ENCODE data around the gene MYO9A.
"Not testable (repeated sequence)": the region's sequence is repeated elsewhere in the genome, so short reads cannot be mapped to it uniquely, and the experiment has no call there.

Gene MYO9A

GRCh38 chr15:72140088-72140487 is 22.1 kb upstream of the MYO9A start:
- no peak for DNase-seq

DNA sequence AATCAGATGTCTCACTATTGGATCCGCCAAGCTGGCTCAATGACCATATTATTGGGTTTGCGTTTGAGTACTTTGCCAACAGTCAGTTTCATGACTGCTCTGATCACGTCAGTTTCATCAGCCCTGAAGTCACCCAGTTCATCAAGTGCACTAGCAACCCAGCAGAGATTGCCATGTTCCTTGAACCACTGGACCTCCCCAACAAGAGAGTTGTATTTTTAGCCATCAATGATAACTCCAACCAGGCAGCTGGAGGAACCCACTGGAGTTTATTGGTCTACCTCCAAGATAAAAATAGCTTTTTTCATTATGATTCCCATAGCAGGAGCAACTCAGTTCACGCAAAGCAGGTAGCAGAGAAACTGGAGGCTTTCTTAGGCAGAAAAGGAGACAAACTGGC is 21.7 kb upstream of the MYO9A start:
- no peak for DNase-seq

GRCh38 chr15:72136170-72137051 is 18.5 kb upstream of the MYO9A start:
- DNase-seq = peak; percentile 71 to 94 (median 78)

DNA sequence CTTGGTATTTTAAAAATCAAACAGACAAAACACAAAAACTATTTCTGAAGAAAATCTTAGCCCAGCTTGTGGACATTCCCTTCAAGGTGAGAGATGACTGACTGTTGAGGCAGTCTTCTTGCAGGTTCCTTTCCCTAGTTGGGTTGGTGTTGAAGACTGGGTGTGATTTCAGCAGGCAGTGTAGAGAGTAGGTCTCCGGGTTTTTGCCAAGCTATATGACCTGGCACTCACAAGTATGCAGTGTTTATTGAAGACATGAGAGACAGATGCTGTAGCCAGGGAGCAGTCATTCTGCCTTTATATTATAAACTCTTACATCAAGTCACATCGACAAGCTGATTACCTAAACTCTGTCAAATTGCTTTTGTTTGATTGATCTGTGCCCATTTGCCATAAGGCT is 17.8 kb upstream of the MYO9A start:
- DNase-seq = peak; percentile 50 to 92 (median 64)

DNA sequence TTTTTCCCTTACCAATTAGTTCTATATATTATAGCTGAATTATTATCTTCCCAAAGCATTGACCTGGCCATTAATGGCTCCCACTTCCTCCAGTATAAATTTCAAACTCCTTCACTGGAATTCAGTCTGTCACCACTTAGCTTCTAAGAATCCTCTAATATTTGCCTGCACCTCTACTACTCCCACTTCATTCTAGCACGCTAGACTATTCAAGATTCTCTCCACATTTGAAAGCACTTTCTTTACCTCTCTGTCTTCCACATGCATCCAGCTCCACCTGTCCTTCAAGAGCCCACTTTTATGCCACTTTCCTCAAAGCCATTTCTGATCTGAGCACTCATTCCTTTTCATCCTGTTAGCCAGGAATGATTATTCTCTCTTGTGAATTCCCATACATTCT is 15.3 kb upstream of the MYO9A start:
- DNase-seq = peak in 1 of 3 experiments; percentile 10

- no peak for DNase-seq
Measured at GRCh38 chr15:72131922-72132321, 14.0 kb upstream of the MYO9A start.

DNA sequence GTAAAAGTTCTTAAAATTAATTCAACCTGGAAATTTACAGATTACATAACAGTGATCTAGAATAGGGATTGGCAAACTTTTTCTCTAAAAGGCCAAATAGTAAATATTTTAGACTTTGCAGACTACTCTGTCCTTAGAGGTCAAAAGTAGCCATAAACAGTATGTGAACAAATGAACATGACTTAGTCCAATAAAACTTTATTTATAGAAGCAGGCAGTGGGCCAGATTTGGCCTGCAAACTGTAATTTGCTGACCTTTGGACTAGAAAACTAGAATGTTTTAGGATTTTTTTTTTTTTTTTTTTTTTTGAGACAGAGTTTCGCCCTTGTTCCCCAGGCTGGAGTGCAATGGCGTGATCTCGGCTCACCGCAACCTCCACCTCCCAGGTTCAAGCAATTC is 12.3 kb upstream of the MYO9A start:
- no peak for DNase-seq

DNA sequence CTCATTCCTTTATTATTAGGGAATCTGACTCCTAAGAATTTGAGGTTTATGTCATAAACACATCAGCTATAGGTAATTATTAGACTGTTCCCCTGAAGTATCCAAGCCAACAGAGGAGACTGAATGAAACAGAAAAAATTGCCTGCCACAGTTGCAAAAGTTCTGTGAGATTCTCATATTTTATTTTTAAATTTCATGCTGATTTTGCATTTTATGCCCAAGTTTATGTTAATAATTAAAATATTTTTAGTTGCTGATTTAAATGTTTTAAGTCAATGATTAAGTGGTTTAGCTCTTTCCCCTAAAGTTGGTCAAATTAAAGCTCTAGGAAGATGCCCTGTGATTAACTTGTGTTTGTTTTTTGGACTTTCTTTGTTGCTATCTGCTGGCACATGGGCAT is 10.4 kb upstream of the MYO9A start:
- DNase-seq = no peak

DNA sequence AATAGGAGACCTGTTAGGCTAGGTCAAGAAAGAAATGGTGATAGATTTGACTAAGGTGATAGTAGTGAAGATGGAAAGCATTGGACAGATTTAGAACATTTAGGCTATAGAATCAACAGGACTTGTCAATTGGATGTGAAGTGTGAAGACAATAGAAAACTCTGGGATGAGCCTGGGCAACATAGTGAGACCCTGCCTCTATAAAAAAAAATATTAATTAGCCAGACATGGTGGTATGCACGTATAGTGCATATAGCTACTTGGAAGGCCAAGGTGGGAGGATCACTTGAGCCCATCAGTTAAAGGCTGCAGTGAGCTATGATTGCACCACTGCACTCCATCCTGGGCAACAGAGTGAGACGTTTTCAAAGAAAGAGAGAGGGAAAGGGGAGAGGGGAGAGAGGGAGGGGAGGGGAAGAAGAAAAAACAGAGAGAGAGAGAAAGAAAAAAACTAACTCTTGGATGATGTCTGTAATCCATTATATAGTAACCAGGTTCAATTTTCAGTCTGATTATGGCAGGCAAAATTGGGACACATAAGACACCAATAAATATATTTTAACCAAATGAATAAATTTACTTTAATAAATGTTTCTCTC is 9.9 kb upstream of the MYO9A start:
- no peak for DNase-seq

GRCh38 chr15:72124218-72124617 is 6.3 kb upstream of the MYO9A start:
- DNase-seq = no peak

- DNase-seq = no peak
Measured at GRCh38 chr15:72117486-72118016, 399 bp downstream of the MYO9A start.

DNA sequence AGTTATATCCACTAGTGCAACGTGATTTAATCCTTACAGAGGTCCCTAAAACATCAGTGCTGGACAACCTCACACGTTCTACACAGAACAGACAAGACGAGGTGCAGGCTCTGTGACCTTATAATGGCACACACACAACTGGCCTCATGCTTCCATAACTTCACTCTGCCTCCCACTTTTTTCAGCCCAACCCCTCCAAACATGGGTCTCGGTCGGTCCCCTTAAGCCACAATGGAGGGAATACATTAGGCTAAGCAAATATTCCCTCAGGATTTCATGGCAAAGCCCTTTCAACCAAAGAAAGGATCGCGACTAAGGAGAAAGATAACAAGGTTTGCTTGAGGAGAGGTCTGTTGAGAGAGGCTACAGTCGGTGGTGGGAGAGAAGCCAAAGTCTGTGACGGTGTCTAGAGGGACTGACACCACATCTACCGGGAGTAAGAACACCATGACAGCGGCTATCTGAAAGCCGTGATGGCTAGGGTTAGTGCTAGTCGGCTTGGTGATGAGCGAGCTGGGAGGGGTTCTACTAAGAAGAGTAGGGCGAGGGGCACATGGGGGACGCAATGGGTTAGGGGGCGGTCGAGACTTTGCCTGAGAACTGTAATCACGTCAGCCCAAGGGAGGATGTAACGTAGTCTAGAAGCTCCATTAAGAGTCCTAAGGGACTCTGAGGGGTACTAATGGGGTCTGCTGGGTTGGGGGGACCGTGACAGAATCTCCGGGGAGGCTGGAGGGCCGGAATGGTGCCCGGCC is 1.0 kb downstream of the MYO9A start:
- peak in 2 of 3 experiments; percentile 58 to 66 for DNase-seq

DNA sequence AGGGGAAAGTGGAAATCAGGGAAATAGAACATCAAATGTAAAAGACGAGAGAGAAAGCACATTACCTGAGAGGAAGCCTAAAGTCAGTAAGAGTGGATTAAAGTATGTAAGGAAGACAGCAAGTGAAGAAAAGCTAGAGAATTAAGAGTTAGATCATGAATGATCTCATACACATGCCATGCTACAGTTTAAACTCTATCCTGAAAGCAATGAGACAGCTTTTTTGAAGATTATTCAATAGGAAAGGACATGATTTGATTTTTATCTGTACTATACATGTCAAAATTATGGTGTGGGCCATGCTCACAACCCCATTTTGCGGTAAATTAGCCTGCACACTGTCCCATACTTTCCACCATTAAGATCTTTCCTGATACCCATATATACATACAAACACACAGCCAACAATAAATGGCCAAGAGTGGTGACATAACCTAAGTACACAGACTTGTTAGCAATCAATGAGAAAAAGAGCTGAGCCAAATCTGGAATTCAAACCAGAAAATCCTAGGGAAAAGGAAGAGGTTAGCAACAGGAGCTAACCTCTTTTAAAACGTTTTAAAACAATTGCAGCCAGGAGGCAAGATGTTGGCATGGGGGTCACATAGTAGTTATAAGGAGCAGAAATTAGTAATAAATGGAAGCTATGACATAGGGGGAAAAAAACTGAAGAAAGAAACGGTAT is 4.5 kb downstream of the MYO9A start:
- no peak for DNase-seq

GRCh38 chr15:72112805-72113204 is 5.1 kb downstream of the MYO9A start:
- no peak for DNase-seq

DNA sequence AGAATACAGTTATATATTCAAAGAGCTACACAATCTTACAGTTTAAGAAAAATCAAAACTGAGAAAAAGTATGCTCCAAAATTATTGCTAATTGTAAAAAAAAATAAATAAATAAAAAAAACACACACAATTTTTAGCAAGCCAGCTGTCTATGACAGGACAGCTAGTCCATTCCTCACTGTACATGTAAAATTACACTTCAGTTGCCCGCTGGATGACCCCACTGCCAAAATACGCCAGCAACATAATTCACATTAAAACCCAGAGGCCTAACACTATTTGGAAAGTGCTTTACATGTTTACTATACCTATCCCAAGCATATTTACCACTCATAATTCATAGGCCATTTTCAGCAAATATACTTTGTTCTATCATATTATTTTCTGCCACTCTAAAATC is 5.8 kb downstream of the MYO9A start:
- no peak for DNase-seq

GRCh38 chr15:72110355-72110754 is 7.6 kb downstream of the MYO9A start:
- no peak for DNase-seq

DNA sequence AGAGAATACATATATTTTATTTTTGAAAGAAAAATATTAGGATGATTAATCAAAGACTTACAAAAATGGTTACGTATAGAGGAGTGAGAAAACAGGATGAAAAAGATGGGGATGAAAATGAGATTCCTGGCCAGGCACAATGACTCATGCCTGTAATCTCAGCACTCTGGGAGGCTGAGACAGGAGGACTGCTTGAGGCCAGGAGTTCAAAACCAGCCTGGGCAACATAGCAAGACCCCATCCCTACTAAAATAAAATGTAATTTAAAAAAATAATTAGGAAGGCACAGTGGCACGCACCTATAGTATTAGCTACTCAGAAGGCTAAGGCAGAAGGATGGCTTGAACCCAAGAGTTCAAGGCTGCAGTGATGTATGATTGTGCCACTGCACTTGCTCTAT is 11.9 kb downstream of the MYO9A start:
- no peak for DNase-seq

GRCh38 chr15:72105111-72105510 is 12.8 kb downstream of the MYO9A start:
- no peak for DNase-seq

- DNase-seq = not testable (repeated sequence)
Measured at GRCh38 chr15:72100551-72100950, 17.4 kb downstream of the MYO9A start.

DNA sequence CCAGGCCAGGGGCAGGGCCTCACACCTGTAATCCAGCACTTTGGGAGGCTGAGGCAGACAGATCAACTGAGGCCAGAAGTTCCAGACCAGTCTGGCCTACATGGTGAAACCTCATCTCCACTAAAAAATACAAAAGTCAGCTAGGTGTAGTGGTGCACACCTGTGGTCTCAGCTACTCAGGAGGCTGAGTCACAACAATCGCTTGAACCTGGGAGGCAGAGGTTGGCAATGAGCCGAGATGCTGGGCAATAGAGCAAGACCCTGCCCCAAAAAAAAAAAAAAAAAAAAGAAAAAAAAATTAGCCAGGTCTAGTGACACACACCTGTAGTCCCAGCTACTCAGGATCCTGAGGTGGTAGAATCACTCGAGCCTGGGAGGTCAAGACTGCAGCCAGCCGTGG is 18.8 kb downstream of the MYO9A start:
- DNase-seq = no peak

DNA sequence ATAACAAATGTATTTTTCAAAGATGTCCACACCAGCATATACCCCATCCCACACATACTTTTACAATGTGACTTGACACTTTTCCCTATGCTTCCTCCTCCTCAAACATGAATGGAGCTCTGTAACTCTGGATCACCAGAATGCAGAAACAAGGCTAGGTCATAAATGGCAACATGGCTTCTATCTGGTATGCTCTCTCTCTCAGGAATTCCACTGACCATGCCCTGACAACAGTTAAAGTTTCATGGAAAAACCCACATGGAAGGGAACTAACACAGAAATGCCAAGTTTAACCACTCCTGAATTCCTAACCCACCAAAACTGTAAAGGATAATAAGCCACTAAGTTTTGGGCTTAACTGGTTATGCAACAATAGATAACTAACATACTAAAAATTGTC is 19.9 kb downstream of the MYO9A start:
- DNase-seq = no peak

GRCh38 chr15:72096796-72097195 is 21.2 kb downstream of the MYO9A start:
- no peak for DNase-seq

- no peak for DNase-seq
Measured at GRCh38 chr15:72092691-72093090, 25.3 kb downstream of the MYO9A start.
